HG03432 (cell line): ENCODE measurements around the gene TMEM218.
"Not testable (repeated sequence)": the region's sequence is repeated elsewhere in the genome, so short reads cannot be mapped to it uniquely, and the experiment has no call there.

Source experiments
- ATAC-seq: cut with Tn5 transposase; IDR thresholded peaks from one replicate; pipeline ENCODE4 v1.9.1; 2021; ENCODE audit warnings: mild to moderate bottlenecking, moderate library complexity; ENCODE audit not compliant: unreplicated experiment

TMEM218 gene

DNA sequence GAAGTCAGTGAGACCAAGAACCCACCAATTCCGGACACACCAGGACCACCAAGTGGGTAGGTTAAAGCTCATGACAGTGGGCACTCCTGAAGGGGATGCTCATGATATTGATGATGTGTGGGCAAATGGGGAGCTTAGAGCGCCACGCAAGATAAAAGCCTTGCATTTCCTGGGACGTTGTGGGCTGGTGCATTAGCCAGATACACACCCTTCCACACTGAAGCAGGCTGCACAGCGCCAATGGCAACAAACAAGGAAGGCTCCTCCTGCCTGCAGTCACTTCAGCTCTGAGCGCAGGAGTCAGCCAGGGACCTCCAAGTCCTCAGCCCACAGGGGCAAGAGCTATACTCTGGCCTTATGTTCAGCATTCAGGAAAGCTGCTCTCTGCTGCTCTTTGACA is 20.6 kb downstream of the TMEM218 start:
- no peak for ATAC-seq

- not testable (repeated sequence) for ATAC-seq
These were observed 21.3 kb downstream of the TMEM218 start for GRCh38 chr11:125090151-125090550.

GRCh38 chr11:125089481-125089880 is 21.9 kb downstream of the TMEM218 start:
- not testable (repeated sequence) for ATAC-seq

GRCh38 chr11:125088576-125089455 is 22.6 kb downstream of the TMEM218 start:
- ATAC-seq: no peak

- no peak for ATAC-seq
These were observed 23.3 kb downstream of the TMEM218 start for GRCh38 chr11:125088123-125088522.

GRCh38 chr11:125086633-125087296 is 24.7 kb downstream of the TMEM218 start:
- ATAC-seq: no peak

- ATAC-seq: no peak
These were observed 25.9 kb downstream of the TMEM218 start for GRCh38 chr11:125085301-125086081.

GRCh38 chr11:125084761-125085231 is 26.6 kb downstream of the TMEM218 start:
- no peak for ATAC-seq

DNA sequence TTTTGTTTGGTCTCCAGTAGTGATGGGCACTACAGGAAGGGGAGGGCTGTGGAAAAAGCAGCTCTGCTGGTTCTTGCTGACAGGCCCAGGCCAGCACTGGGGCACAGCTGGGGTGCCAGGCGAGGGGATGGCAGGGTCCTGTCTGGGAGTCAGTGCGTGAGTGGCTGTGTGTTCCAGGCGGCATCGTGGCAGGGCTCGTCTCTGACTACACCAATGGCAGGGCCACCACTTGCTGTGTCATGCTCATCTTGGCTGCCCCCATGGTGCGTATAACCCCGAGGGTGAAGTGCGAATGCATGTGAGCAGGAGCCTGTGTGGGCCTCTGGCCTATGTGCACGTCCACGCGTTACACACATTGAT is 27.4 kb downstream of the TMEM218 start:
- ATAC-seq: no peak

DNA sequence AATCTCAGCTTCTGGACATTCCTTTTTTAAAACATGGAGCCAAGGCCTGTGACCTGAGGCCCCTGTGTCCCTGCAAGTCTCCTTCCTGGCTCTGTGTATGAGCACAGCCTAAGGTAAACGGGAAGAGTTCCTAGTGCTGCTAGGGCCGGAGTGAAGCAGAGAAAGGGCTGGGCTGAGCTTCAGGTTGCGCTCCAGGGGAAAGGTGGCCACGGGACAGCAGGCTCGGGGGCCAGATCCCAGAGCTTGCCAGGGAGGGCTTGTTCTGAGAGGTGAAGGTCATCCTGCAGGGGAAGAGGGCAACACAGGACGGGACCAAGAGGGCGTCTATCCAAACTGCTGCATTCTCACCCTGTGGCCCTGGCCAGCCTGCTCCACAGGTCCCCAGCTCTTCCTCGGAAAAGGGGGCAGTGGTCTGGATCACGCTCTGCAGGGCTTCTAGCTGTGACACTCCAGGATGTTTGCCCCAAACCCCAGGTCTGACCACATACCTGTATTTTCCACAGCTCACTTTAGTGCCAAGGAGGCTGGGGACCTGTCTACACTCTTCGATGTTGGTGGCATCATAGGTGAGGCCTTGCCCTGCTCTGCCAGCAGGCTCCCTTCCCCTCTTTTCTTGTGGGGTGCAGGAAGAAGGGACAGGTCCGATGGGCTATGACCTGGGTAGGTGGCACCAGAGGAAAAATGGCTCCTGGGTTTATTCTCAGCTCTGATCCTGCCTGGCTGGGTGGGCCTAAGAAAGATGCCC is 27.9 kb downstream of the TMEM218 start:
- no peak for ATAC-seq

GRCh38 chr11:125082611-125083311 is 28.7 kb downstream of the TMEM218 start:
- no peak for ATAC-seq

DNA sequence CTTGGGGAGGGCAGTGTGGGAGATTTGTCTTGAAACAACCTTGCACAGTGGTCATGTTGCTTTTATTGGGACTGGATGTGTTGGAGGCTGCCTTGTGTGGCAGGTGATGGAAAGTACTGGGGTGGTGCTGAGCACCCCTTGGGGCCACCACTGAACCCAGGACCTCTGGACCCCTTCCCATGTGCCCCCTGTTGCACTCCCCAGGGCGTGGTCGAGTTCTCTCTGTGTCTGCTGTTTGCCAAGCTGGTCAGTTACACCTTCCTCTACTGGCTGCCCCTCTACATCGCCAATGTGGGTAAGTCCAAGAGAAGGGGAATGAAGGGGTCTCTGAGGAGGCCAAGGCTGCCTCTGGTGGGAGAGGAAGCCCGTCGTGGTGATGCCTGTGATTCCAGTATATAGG is 29.4 kb downstream of the TMEM218 start:
- no peak for ATAC-seq

GRCh38 chr11:125081098-125081798 is 30.2 kb downstream of the TMEM218 start:
- no peak for ATAC-seq

DNA sequence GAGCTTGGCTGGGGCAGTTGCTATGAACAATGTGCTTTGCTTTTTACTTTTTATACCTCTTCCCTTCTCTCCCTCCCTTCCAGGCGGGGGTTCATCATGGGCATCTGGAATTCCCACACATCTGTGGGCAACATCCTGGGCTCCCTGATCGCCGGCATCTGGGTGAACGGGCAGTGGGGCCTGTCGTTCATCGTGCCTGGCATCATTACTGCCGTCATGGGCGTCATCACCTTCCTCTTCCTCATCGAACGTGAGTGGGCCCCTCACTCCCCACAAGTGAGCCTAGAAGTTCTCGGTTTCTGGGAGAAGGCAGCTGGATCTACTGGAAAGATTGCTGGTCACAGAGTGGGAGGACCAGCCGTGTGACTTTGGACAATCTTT is 30.9 kb downstream of the TMEM218 start:
- no peak for ATAC-seq

DNA sequence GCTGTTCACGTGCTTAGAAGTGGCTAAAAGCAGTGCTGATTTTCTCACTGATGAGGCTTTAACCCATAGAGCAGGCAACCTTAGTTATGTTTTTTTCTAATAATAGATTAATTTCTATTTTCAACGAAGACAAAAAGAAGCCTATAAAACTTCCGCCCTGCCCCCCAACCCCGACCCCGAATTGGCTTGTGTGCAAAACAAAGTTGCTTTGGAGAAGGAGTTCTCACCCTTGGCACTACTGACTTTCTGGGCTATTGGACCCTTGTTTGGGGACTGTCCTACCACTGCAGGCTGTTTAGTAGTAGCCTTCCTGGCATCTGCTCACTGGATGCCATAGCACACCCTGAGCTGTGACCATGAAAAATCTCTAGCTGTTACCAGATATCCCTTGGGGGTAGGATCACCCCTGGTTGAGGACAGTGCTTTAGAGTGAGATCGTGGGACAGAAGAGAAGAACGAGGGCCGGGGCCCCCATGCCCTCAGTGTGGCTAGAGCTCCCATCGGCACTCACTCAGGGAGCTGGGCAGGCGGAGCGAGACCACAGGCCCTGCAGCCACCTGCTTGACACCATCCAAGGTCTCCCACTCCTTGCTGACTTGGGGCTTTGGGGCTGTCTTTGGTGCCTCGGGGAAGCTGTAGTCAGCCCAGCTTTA is 31.4 kb downstream of the TMEM218 start:
- no peak for ATAC-seq

DNA sequence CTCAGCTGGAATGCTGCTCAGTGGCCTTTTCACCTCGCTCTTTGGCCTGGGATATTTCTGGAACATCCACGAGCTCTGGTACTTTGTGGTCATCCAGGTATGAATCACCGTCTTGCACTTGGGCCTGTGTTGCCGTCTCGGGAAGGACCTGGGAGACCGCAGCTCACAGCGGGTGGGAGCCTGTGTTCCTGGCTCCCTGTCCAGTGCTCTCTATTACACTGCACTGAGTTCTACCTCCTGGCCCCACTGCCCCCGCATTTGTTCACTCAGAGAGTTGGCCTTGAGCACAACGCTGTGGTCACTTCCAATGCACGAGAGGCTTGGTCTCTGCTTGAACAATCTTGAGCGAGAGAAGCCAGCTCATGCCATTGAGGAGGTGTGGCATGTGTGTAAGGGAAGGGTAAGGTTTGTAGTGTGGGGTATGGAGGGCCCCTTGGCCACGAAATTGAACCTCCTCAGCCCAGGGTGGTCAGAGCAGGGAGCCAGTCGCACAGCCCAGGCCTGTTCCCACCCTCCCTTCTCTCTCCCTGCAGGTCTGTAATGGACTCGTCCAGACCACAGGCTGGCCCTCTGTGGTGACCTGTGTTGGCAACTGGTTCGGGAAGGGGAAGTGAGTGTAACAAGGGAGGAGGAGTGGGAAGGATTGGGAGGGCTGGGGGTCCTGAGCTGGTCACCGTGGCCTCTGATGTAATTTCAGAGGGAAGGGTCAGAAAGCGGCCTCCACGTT is 32.1 kb downstream of the TMEM218 start:
- no peak for ATAC-seq

- no peak for ATAC-seq
These were observed 32.8 kb downstream of the TMEM218 start for GRCh38 chr11:125078516-125079140.

- ATAC-seq: no peak
These were observed 33.4 kb downstream of the TMEM218 start for GRCh38 chr11:125078016-125078415.
